Left ventricle myocardium superior (tissue), 1 donor: ENCODE data around the gene PSKH1. TPM values are rescaled to one million over a fixed set of nuclear protein-coding genes. Genes with fewer than 3 reads are reported as not detected.

Experiments
- ATAC-seq: fragments of 200-7000 bp; cut with Tn5 transposase; one replicate; pipeline ENCODE4 v1.9.1; 2020; ENCODE audit warnings: mild to moderate bottlenecking, moderate library complexity
- DNase-seq: peaks from one replicate; pipeline ENCODE4 v3.0.0-alpha.2; 2020
- intact Hi-C: fragments of 100-400 bp; cut with micrococcal nuclease; formaldehyde crosslinking; loops from one replicate; pipeline ENCODE4 v1.11.0; 2022
- long read RNA-seq: library from polyadenylated mRNA; unstranded; transcript quantifications from one replicate; pipeline ENCODE4 v2.0.0, GENCODE V29; 2021
- total RNA-seq: library from RNA; stranded (reverse); fragmentation: NEBNext Ultra II Directional; extraction: Animal tissue kit (Norgen Biotek cat#: 25700); gene quantifications from one replicate; pipeline ENCODE4 v1.2.1, GENCODE V29; 2021
- donor health status: DM: no; HTN: yes; CAD: no; lungs with severe emphysema.

Gene PSKH1
- total RNA-seq = 18.1 TPM
- long read RNA-seq, partial matches to known transcripts = 1 of 7 reads
- long read RNA-seq, other reads (novel, unspliced or antisense) = 3 of 7 reads

DNA sequence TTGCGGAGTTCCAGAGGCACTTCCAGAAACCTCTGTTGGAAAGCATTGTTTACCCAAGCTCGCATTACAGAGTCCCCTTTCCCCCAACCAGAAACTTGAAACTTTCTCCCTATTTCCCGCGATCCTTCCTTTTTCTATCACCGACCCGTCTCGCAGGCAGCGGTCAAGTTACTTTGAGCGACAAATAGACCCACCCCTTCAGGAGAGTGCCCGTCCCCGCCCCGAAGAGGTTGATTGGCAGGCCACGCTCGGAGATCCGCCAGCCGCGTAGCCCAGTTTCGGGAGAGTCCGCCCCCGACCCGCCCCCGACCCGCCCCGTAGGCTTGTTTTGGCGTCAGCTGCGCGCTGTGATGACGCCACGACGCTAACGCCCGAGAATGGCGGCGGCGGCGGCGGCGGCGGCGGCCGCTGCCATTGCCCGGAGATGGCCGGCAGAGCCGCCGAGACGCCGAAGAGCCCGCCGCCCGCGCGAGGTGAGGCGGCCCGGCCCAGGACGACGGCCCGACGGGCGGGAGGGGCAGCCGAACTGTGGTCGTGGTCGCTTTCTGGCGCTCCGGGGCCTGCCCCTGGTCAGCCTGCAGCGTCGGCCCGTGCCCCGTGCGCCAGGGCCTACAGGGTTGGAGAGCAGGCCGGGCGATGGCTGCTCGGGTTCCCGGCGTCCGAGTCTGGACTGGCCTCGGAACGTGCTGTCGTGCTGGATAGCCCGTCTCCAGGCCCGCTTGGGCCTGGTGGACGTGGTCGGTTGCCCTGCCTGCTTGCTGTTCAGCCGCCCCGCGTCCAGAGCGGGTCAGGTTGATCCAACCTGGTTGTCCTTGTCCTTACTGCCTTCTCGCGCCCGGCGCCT lies at the start of gene PSKH1:
Gene PSKH1 (plus strand): TSS at position 356 of the 844 bp plus-strand sequence. CDS start 15,496 bp downstream, outside the sequence.
- DNase-seq (peak; percentile 98), ATAC-seq (peak; percentile 98)
- intact Hi-C loops = no loop called here

DNA sequence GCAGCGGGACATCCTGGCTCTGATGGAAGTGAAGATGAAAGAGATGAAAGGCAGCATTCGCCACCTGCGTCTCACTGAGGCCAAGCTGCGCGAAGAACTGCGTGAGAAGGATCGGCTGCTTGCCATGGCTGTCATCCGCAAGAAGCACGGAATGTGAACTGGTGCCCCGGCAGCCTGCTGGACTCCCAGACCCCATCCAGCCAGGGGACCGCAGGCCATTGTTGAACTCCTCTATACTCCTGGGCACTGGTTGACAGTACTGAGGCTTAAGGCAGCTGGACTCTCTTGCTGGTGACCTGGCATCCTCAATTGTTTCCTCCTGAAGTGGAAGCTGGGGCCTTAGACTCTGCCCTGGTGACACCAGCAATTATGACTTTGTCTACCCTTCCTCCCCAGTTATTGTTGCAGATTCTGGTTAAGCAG lies 49.7 kb upstream of the PSKH1 start:
- intact Hi-C loops = no loop called here
- ATAC-seq = no peak
- peak; percentile 41 for DNase-seq

DNA sequence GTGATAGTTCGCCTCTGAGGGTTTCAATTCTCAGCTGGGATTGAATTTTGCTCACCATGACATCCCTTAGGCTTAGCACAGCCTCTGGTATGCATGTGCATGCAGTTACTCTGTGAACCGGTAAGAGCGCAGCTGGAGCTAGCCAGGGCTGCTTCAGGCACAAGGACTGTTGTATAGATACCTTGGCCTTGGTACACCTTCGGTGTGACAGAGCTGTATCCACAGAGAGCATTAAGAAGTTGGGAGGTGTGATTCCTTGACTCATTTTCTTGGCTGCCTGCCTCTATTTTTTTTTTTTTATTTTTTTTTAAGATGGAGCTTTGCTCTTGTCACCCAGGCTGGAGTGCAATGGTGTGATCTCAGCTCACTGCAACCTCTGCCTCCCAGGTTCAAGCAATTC lies 48.6 kb upstream of the PSKH1 start:
- no peak for DNase-seq
- no peak for ATAC-seq
- intact Hi-C loops = no loop called here

- DNase-seq = no peak
- ATAC-seq = no peak
- intact Hi-C loops = no loop called here
These were observed 47.6 kb upstream of the PSKH1 start for GRCh38 chr16:67845291-67846062.

GRCh38 chr16:67846063-67846319 lies 47.1 kb upstream of the PSKH1 start:
- DNase-seq = no peak
- intact Hi-C loops = no loop called here
- no peak for ATAC-seq

DNA sequence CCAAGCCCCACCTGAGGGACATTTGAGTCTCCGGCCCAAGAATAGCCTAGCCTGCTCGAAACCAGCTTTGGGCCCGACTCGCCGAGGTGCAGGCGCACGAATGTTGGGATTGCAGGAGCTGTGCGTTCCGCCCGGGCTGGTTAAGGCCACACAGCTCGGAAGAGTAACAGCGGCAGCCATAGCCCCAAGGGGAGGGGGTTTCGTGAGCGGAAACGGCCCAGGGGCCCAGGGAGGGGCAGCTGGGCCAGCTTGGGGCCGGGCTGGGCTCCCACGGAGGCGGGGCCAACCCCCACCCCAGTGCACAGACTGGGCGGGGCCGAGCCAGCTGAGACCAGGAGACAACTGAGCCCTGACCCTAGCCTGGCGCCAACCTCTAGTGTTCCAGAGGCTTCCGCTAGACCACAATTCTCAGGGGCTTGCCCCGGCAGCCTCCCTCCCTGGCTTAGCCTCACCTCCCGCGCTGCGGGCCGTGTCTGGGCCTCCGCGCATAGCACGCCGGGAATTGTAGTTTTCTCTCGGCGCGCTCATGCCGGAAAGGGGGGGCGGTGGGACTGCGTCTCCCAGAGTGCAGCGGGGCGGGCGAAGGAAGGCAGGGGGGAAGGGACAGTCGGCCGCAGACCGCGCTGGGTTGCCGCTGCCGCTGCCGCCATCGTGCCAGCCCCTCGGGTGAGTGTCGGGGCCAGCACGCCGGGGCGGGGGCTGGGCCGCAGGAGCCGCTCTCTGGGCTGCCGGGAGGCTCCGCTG lies 46.6 kb upstream of the PSKH1 start, which contains the start of gene NUTF2:
Gene NUTF2 (plus strand): TSS at position 614 of the 744 bp plus-strand sequence. CDS start 18,198 bp downstream, outside the sequence.
- intact Hi-C loops = no loop called here
- peak; percentile 98 for DNase-seq
- peak; percentile 87 for ATAC-seq

DNA sequence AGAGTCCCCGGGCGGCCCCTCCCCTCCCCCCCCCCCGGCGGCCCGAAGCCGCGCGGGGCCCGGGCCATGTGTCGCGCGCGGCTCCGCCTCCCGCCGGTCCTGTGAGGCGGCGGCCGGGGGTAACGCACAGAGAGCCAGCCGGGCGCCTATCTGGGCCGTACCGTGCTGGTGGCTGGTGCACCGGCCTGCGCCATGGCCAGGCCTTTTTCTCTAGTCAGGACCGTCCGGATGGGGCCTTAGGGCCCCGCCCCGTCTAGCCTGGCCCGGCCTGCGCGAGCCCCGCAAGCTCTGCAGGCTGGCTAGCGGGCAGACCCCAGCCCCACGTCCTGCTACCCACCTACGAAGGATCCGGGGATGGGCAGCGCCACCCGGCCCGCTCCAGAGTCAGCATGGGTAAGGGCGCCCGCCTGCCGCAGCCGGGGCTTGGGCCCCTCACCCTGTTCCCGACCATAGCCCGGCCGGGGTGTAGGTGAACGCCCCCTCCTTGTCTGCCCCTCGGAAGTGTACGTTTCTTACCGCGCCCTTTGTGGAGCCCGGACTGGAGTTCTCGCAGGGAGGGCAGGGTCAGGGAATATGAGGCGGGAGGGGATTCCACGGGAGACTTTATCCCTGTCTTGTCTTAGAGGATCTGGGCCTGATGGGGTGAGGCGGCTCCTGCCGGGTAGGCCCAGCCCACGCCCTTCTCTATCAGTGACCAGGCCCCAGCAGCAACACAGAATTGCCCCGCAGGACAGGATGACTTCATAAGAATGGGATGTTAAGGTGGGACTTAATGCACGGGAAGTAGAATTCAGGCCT lies 45.8 kb upstream of the PSKH1 start, which contains the start of gene CENPT:
Gene CENPT (minus strand): TSS at position 630 of the 798 bp plus-strand sequence. CDS start 13,834 bp downstream, outside the sequence.
- ATAC-seq (peak; percentile 65), DNase-seq (peak; percentile 84)
- intact Hi-C loops = no loop called here

GRCh38 chr16:67848118-67848517 lies 44.9 kb upstream of the PSKH1 start:
- intact Hi-C loops = no loop called here
- ATAC-seq = no peak

DNA sequence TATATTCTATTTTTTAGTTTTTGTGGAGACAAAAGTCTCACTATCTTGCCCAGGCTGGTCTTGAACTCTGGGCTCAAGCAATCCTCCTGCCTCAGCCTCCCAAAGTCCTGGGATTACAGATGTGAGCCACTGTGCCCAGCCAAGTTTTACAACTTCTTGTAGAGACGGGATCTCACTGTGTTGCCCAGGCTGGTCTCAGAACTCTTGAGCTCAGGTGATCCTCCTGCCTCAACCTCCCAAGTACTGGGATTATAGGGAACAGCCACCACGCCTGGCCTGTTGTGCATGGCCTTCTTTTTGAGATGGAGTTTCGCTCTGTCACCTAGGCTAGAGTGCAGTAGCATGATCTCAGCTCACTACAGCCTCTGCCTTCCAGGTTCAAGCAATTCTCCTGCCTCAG lies 39.4 kb upstream of the PSKH1 start:
- DNase-seq = no peak
- intact Hi-C loops = no loop called here
- ATAC-seq = no peak

More at GRCh38 chr16:67848118-67848517, 44.9 kb upstream of the PSKH1 start:
- DNase-seq = no peak

- intact Hi-C loops = no loop called here
- no peak for DNase-seq
- ATAC-seq = no peak
These were observed 37.3 kb upstream of the PSKH1 start for GRCh38 chr16:67855789-67856188.

DNA sequence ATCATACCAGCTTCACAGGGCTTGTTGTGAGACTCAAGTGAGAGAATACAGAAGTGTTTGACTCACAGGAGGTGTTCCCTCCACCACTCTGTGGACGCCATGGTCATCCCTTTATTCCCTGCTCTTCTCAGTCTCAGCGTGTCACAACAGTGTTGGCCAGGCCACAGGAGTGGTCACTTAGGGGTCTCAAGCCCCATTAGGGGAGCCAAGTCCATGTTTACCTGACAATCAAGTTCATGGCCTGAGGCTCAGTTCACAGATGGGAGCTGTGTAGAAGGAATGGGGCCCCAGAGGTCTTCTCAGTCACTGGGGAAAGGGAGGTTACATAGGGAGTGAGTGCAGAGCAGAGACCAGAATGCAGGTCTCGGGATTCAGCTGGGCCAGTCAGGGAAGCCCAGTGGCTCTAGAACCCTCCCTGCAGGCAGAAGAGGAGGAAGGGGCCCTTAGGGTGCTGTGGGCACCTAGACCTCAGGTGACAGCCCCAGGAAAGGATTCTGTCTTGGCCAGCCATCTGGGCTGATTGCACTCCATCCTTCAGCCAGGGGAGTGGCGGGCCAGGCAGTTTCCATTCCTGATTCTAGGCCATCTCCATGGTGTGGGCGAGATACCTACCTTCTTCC lies 36.0 kb upstream of the PSKH1 start:
- ATAC-seq (no peak), DNase-seq (no peak)
- intact Hi-C loops = no loop called here

DNA sequence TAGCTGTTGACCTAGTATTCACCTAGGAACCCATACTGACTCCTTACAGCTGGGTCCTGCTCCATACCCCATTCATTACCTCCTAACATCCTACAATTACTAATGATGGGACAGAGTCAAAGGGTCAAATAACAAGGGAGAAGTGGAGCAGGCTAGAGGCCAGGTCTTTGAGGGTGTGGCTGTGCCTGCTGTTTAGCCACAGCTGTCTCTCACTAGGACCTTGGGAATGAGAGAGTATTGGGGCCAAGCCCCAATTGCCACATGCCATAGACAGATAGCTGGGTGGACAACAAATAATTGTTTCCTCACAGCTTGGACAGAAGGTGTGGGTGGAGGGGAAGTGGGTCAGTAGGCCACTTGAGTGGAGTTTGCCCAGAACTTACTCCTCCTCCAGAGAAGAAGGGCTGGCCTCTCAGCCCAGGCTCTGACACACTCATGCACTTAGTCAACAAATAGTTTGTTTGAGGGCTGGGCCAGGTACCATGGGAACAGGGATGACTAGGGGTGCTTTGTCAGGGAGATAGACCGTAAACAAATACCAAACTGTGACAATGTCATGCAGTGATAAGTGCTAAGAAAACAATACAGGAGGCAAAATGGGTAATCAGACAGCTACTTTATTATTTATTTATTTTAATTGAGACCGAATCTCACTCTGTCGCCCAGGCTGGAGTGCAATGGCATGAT lies 35.4 kb upstream of the PSKH1 start:
- DNase-seq = peak; percentile 70
- ATAC-seq = peak; percentile 90
- intact Hi-C loops = no loop called here

- ATAC-seq (peak; percentile 57), DNase-seq (no peak)
- intact Hi-C loops = no loop called here
These were observed 34.6 kb upstream of the PSKH1 start for GRCh38 chr16:67858500-67858899.

- ATAC-seq (no peak), DNase-seq (no peak)
- intact Hi-C loops = no loop called here
These were observed 32.3 kb upstream of the PSKH1 start for GRCh38 chr16:67860589-67861398.

- ATAC-seq (no peak), DNase-seq (no peak)
- intact Hi-C loops = no loop called here
These were observed 31.2 kb upstream of the PSKH1 start for GRCh38 chr16:67861877-67862276.

GRCh38 chr16:67862623-67863583 lies 30.2 kb upstream of the PSKH1 start:
- DNase-seq (peak; percentile 83), ATAC-seq (peak; percentile 91)
- intact Hi-C loops = no loop called here
